Hematopoietic multipotent progenitor cell treated with erythropoietin and hydrocortisone succinate and interleukin-3 and kit ligand, for 15 days (in vitro differentiated cells): ENCODE measurements around the gene HBS1L.

Experiments used
- DNase-seq: peaks from one replicate; pipeline ENCODE4 v3.0.0-alpha.2; 2015; ENCODE audit warnings: low spot score

The HBS1L gene

GRCh38 chr6:135054569-135055498, at the start of gene HBS1L:
Gene HBS1L (minus strand): TSS chr6:135054822. CDS start chr6:135054691, 131 bp downstream.
- peak; percentile 99 for DNase-seq

- DNase-seq, result no peak
Observed at GRCh38 chr6:135104199-135104598, 49.6 kb upstream of the HBS1L start.

- no peak for DNase-seq
Observed at GRCh38 chr6:135102191-135102590, 47.6 kb upstream of the HBS1L start.

- peak; percentile 32 for DNase-seq
Observed at GRCh38 chr6:135097172-135097571, 42.5 kb upstream of the HBS1L start.

GRCh38 chr6:135096403-135097130, 41.9 kb upstream of the HBS1L start:
- DNase-seq, result no peak

GRCh38 chr6:135095716-135096115, 41.1 kb upstream of the HBS1L start:
- no peak for DNase-seq

- no peak for DNase-seq
Observed at GRCh38 chr6:135094403-135094821, 39.8 kb upstream of the HBS1L start.

- no peak for DNase-seq
Observed at GRCh38 chr6:135093578-135093977, 39.0 kb upstream of the HBS1L start.

GRCh38 chr6:135092724-135093123, 38.1 kb upstream of the HBS1L start:
- no peak for DNase-seq

- no peak for DNase-seq
Observed at GRCh38 chr6:135090819-135091218, 36.2 kb upstream of the HBS1L start.

GRCh38 chr6:135089901-135090300, 35.3 kb upstream of the HBS1L start:
- no peak for DNase-seq

GRCh38 chr6:135088818-135089809, 34.5 kb upstream of the HBS1L start:
- peak; percentile 77 for DNase-seq

GRCh38 chr6:135088281-135088680, 33.7 kb upstream of the HBS1L start:
- no peak for DNase-seq

GRCh38 chr6:135087803-135088202, 33.2 kb upstream of the HBS1L start:
- no peak for DNase-seq

- no peak for DNase-seq
Observed at GRCh38 chr6:135087403-135087802, 32.8 kb upstream of the HBS1L start.

- DNase-seq, result no peak
Observed at GRCh38 chr6:135086414-135086764, 31.8 kb upstream of the HBS1L start.

- DNase-seq, result no peak
Observed at GRCh38 chr6:135085700-135086413, 31.2 kb upstream of the HBS1L start.

GRCh38 chr6:135084916-135085269, 30.3 kb upstream of the HBS1L start:
- DNase-seq, result no peak

GRCh38 chr6:135084001-135084915, 29.6 kb upstream of the HBS1L start:
- DNase-seq, result no peak

- DNase-seq, result no peak
Observed at GRCh38 chr6:135081966-135082365, 27.3 kb upstream of the HBS1L start.
